IMR-90 (cell line): ENCODE data around the gene TMUB1. TPM values are rescaled to one million over a fixed set of nuclear protein-coding genes. Genes with fewer than 3 reads are reported as not detected.

Source experiments
- ATAC-seq: fragments of 200-7000 bp; cut with Tn5 transposase; 2 replicates; pipeline ENCODE4 v1.9.1; 2020; ENCODE audit warnings: low read depth, mild to moderate bottlenecking, moderate library complexity
- BruUV-seq: library from RNA; stranded (reverse); fragments of 400-500 nt; replicated peaks from 2 replicates; lab custom pipeline; 2021; lab: Mats Ljungman, UMichigan
- CTCF ChIA-PET: fragments of 300-600 bp; formaldehyde crosslinking; extraction: SDS; loops from one replicate; lab custom pipeline; 2021; ENCODE audit warnings: antibody characterized with exemption; lab: Yijun Ruan, JAX
- POLR2A ChIA-PET: fragments of 300-600 bp; sonication (Branson Sonifier 250); formaldehyde crosslinking; loops from one replicate; lab custom pipeline; 2022; ENCODE audit warnings: antibody characterized with exemption; ENCODE audit not compliant: unreplicated experiment; lab: Charles Lee
- DNase-seq: peaks from one replicate; pipeline ENCODE4 v3.0.0; 2013
- H2AFZ ChIP-seq: replicated peaks from 2 replicates; pipeline ENCODE3; 2013; ENCODE audit warnings: low read length, mild to moderate bottlenecking; ENCODE audit not compliant: poor library complexity
- H2AK5ac ChIP-seq: 2 replicates; pipeline ENCODE4 v1.6.1; 2013; ENCODE audit warnings: low read depth, low read length, inconsistent platforms
- H2AK9ac ChIP-seq: replicated peaks from 2 replicates; pipeline ENCODE3; 2013; ENCODE audit warnings: mild to moderate bottlenecking, low read depth, low read length, moderate library complexity; ENCODE audit not compliant: poor library complexity
- H2BK120ac ChIP-seq: 2 replicates; pipeline ENCODE4 v1.6.1; 2013; ENCODE audit warnings: low read depth, low read length, inconsistent platforms
- H2BK15ac ChIP-seq: 3 replicates; pipeline ENCODE4 v1.6.1; 2013; ENCODE audit warnings: low read depth, low read length, inconsistent platforms
- H2BK20ac ChIP-seq: 2 replicates; pipeline ENCODE4 v1.6.1; 2013; ENCODE audit warnings: low read depth, mild to moderate bottlenecking, inconsistent platforms, low read length, moderate library complexity
- H2BK5ac ChIP-seq: 2 replicates; pipeline ENCODE4 v1.6.1; 2013; ENCODE audit warnings: mild to moderate bottlenecking, low read depth, low read length, inconsistent platforms; ENCODE audit not compliant: poor library complexity, severe bottlenecking
- H3K14ac ChIP-seq: replicated peaks from 2 replicates; pipeline ENCODE4 v1.6.1; 2013; ENCODE audit warnings: low read depth, low read length, inconsistent platforms
- H3K18ac ChIP-seq: 2 replicates; pipeline ENCODE4 v1.6.1; 2013; ENCODE audit warnings: low read depth, low read length, control low read depth
- H3K23ac ChIP-seq: 2 replicates; pipeline ENCODE4 v1.6.1; 2013; ENCODE audit warnings: low read depth, low read length, inconsistent platforms
- H3K27ac ChIP-seq: 2 replicates; pipeline ENCODE4 v1.5.1; 2013; ENCODE audit warnings: mild to moderate bottlenecking, control low read depth, low read length; ENCODE audit not compliant: insufficient read depth
- H3K27me3 ChIP-seq: 2 replicates; pipeline ENCODE4 v1.6.1; 2013; ENCODE audit warnings: low read length; ENCODE audit not compliant: control insufficient read depth, insufficient read depth
- H3K36me3 ChIP-seq: 2 replicates; pipeline ENCODE4 v1.6.1; 2013; ENCODE audit warnings: low read length, mixed read lengths; ENCODE audit not compliant: control insufficient read depth, insufficient read depth
- H3K4ac ChIP-seq: 2 replicates; pipeline ENCODE4 v1.6.1; 2013; ENCODE audit warnings: low read depth, low read length, inconsistent platforms
- H3K4me1 ChIP-seq: 2 replicates; pipeline ENCODE4 v1.6.1; 2013; ENCODE audit warnings: low read length, mixed read lengths; ENCODE audit not compliant: control insufficient read depth, insufficient read depth
- H3K4me2 ChIP-seq: 2 replicates; pipeline ENCODE4 v1.6.1; 2013; ENCODE audit warnings: low read depth, mild to moderate bottlenecking, control low read depth, low read length, moderate library complexity
- H3K4me3 ChIP-seq: 2 replicates; pipeline ENCODE4 v1.5.1; 2013; ENCODE audit warnings: low read depth, mild to moderate bottlenecking, control low read depth, low read length, moderate library complexity; ENCODE audit not compliant: insufficient read depth
- H3K56ac ChIP-seq: 2 replicates; pipeline ENCODE4 v1.6.1; 2013; ENCODE audit warnings: low read length, inconsistent platforms; ENCODE audit not compliant: insufficient read depth; ENCODE audit errors: extremely low read depth
- H3K79me1 ChIP-seq, 2 experiments: 2 replicates each; pipeline ENCODE4 v1.6.1; 2013; ENCODE audit warnings: low read length in 2 of 2, inconsistent platforms in 1 of 2, low read depth in 1 of 2
- H3K9ac ChIP-seq: 2 replicates; pipeline ENCODE4 v1.6.1; 2013; ENCODE audit warnings: low read depth, low read length, control low read depth
- H3K9me1 ChIP-seq: 2 replicates; pipeline ENCODE4 v1.6.1; 2013; ENCODE audit warnings: low read length, inconsistent platforms; ENCODE audit not compliant: insufficient read depth
- H3K9me3 ChIP-seq: 2 replicates; pipeline ENCODE4 v1.6.1; 2013; ENCODE audit warnings: low read length; ENCODE audit not compliant: control insufficient read depth, insufficient read depth
- H4K20me1 ChIP-seq: 2 replicates; pipeline ENCODE4 v1.6.1; 2013; ENCODE audit warnings: low read length, inconsistent platforms; ENCODE audit not compliant: insufficient read depth
- H4K5ac ChIP-seq: 2 replicates; pipeline ENCODE4 v1.6.1; 2013; ENCODE audit warnings: mild to moderate bottlenecking, low read depth, low read length, control low read depth
- H4K8ac ChIP-seq, 2 experiments: 2 replicates each; pipeline ENCODE4 v1.6.1; 2013; ENCODE audit warnings: low read depth in 2 of 2, low read length in 2 of 2, control low read depth in 1 of 2, inconsistent platforms in 1 of 2
- H4K91ac ChIP-seq: 2 replicates; pipeline ENCODE4 v1.6.1; 2013; ENCODE audit warnings: low read depth, low read length, inconsistent platforms; ENCODE audit not compliant: insufficient read depth
- CEBPB ChIP-seq: IDR thresholded peaks from 2 replicates; pipeline ENCODE4 v1.6.1; 2012; ENCODE audit warnings: low read depth, low read length, improper control_type of control experiment
- CHD1 ChIP-seq: IDR thresholded peaks from 2 replicates; pipeline ENCODE4 v1.6.1; 2012; ENCODE audit warnings: low read depth, low read length, improper control_type of control experiment
- CTCF ChIP-seq: conservative IDR thresholded peaks from 2 replicates; pipeline ENCODE4 v1.5.1; 2012; ENCODE audit warnings: mild to moderate bottlenecking, low read depth, low read length, improper control_type of control experiment
- MAZ ChIP-seq: IDR thresholded peaks from 2 replicates; pipeline ENCODE4 v1.6.1; 2012; ENCODE audit warnings: low read depth, mild to moderate bottlenecking, low read length, improper control_type of control experiment, moderate library complexity, borderline replicate concordance
- USF2 ChIP-seq: fragments of 150-350 bp; IDR thresholded peaks from 2 replicates; pipeline ENCODE4 v1.6.1; 2017; ENCODE audit warnings: mild to moderate bottlenecking, antibody characterized with exemption, low read length, low read depth
- whole genome bisulfite sequencing, 2 experiments: methylation state at CpG; one replicate each; pipeline versions ENCODE4 v1.1.5 to v1.1.7; 2013; ENCODE audit warnings: missing lambda C conversion rate in 2 of 2; ENCODE audit not compliant: insufficient read length in 1 of 2; ENCODE audit errors: extremely low coverage in 2 of 2; 5-methylcytosine and 5-hydroxymethylcytosine counted together
- dilution Hi-C: fragments of 300-500 bp; cut with HindIII; formaldehyde crosslinking; loops from one replicate; pipeline ENCODE4 v1.14.3; 2018; ENCODE audit warnings: low sequenced_read_pairs; ENCODE audit not compliant: unreplicated experiment
- in situ Hi-C: fragments of 300-500 bp; cut with MboI; formaldehyde crosslinking; loops from 3 replicates; pipeline ENCODE4 v1.14.3; 2019; ENCODE audit warnings: low sequenced_read_pairs, inconsistent platforms, mixed read lengths
- intact Hi-C: fragments of 100-400 bp; cut with micrococcal nuclease; formaldehyde crosslinking; loops from 2 replicates; pipeline ENCODE4 v1.10.0; 2022
- polyA plus RNA-seq, 3 experiments: library from polyadenylated mRNA; depleted of rRNA; stranded (reverse); fragments of >200 nt; gene quantifications; 2 replicates each; pipeline ENCODE4 v1.2.3, GENCODE V29; 2012; ENCODE audit warnings: low replicate concordance in 1 of 3
- total RNA-seq: library from RNA; depleted of rRNA; stranded (reverse); fragments of >200 nt; gene quantifications from 2 replicates; pipeline ENCODE4 v1.2.3, GENCODE V29; 2012

TMUB1 gene
- total and polyA plus RNA-seq, 2 of the 4 experiments (the other 2 are of a cell fraction): 6.8 to 29.8 TPM

DNA sequence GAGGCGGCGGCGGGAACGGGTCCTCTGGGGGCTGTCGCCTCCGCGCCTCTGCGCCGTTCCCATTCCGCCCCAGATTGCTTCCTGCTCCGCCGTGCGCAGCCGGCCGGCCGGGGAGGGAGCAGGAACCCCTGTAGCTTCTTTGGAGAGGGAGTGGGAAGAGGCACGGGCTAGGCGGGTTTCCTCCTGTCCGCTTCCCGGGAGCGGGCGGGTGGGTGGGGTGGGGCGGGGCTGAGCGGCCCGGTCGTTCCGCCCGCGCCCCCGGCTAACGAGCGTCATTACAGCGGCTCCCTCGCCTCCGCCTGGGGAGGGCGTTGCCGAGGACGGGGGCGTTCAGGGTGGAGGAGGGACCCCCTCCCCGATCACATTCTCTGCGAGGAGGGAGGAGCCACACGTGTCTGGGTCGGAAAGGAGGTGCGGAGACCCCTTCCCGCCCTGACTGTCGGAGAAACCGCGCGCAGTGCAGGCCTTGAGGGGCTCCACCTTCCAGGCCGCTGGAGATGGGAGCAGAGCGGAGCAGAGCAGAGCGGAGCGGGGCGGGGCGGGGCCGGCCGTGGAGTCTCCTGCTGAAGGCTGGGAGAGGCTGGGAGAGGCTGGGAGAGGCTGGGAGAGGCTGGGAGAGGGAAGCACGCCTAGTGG, 42.7 kb upstream of the TMUB1 start:
- Histone ChIP-seq H2AFZ (no peak overlapping the region), H4K8ac (no peak overlapping the region), H2BK120ac (no peak overlapping the region), H3K23ac (no peak overlapping the region), H3K4me3 (no peak overlapping the region), H3K4me1 (no peaks in the 10 kb centered on the region), H4K20me1 (peaks cover 32% of the 10 kb centered on the region), H3K18ac (no peak overlapping the region), H3K27me3 (no peaks in the 10 kb centered on the region), H4K91ac (no peak overlapping the region), H3K79me1 (peaks cover 0 to 28% of the 10 kb centered on the region in 2 experiments; a peak in 3 of 4 replicates), H3K14ac (no peak overlapping the region), H2BK15ac (no peak overlapping the region), H3K4me2 (no peak overlapping the region), H2AK5ac (no peak overlapping the region), H2BK20ac (no peak overlapping the region), H3K56ac (no peak overlapping the region), H2AK9ac (no peak overlapping the region), H3K36me3 (peaks cover 67% of the 10 kb centered on the region), H4K5ac (no peak overlapping the region), H2BK5ac (no peak overlapping the region), H3K4ac (no peak overlapping the region), H3K9me3 (no peaks in the 10 kb centered on the region), H3K9me1 (no peaks in the 10 kb centered on the region), H3K27ac (no peak overlapping the region), H3K9ac (no peak overlapping the region)
- ChIA-PET CTCF (no interaction called here), POLR2A (no interaction called here)
- no peak for DNase-seq
- in situ Hi-C loops (loop anchor here (5.0 to 10.0 kb wide), 2 partner anchors 46 to 179 kb away; no protein-coding TSS in a partner anchor), intact Hi-C loops (no loop called here), dilution Hi-C loops (no loop called here)
- TF ChIP-seq CEBPB (no peak), CTCF (no peak), MAZ (no peak), USF2 (no peak), CHD1 (no peak)
- no TSS peak for BruUV-seq
- no peak for ATAC-seq
- WGBS, 2 experiments: 69% methylated on average over 3 of the region's 58 CpGs; no CpG with 5 or more reads in 1 of the 2 experiments
